ENCODE measurements around the gene AHNAK. TPM values are rescaled to one million over a fixed set of nuclear protein-coding genes. Genes with fewer than 3 reads are reported as not detected.

Gene AHNAK
- total RNA-seq, 4 donors from 2014 or later = 1,348 to 2,181 (median 1,745) TPM

GRCh38 chr11:62575156-62575555, 28.6 kb upstream of the AHNAK start:
- Histone ChIP-seq H3K36me3 (peaks cover 0 to 71% of the 10 kb centered on the region in 2 donors), H3K9me3 (no peaks in the 10 kb centered on the region), H3K27me3 (no peaks in the 10 kb centered on the region), H3K27ac (peak overlapping the region in 3 of 4 donors; percentile 92 to 94 (median 93)), H3K4me3 (peak overlapping the region; percentile 55 to 65), H3K4me1 (peaks cover 0 to 57% (median 21%) of the 10 kb centered on the region in 3 donors)
- ATAC-seq = no peak
- TF ChIP-seq CTCF (IDR thresholded peaks at IDR 0.05) (no peak), POLR2AphosphoS5 (IDR thresholded peaks at IDR 0.05) (no peak), EP300 (IDR thresholded peaks at IDR 0.05) (no peak), POLR2A (IDR thresholded peaks at IDR 0.05) (no peak)
- 53 to 88% methylated on average over 6 to 8 of the region's 17 CpGs for WGBS, 2 donors (ENCODE audit: low coverage in 1 of 2)

- Histone ChIP-seq H3K36me3 (peaks cover 0 to 71% of the 10 kb centered on the region in 2 donors), H3K9me3 (no peaks in the 10 kb centered on the region), H3K4me3 (peak overlapping the region; percentile 55 to 65), H3K4me1 (peaks cover 0 to 64% (median 21%) of the 10 kb centered on the region in 3 donors), H3K27me3 (no peaks in the 10 kb centered on the region), H3K27ac (peak overlapping the region; percentile 78 to 94 (median 92))
- peak; percentile 32 for ATAC-seq
- TF ChIP-seq POLR2AphosphoS5 (IDR thresholded peaks at IDR 0.05) (no peak), EP300 (IDR thresholded peaks at IDR 0.05) (no peak), POLR2A (IDR thresholded peaks at IDR 0.05) (no peak), CTCF (IDR thresholded peaks at IDR 0.05) (no peak)
- WGBS, 2 donors (ENCODE audit: low coverage in 1 of 2) = 0% methylated on average over 1 to 3 of the region's 33 CpGs
Observed at GRCh38 chr11:62574363-62575071, 27.9 kb upstream of the AHNAK start.

GRCh38 chr11:62573592-62574362, 27.2 kb upstream of the AHNAK start, which contains the start of gene EEF1G:
Gene EEF1G, minus strand, starts transcription at chr11:62573891. Its CDS starts 49 bp downstream, at chr11:62573842.
- Histone ChIP-seq H3K4me3 (peak within 1 kb of the TSS; percentile 65 to 78), H3K4me1 (peaks cover 0 to 70% (median 21%) of the 10 kb centered on the region in 3 donors), H3K27me3 (no peaks in the 10 kb centered on the region), H3K36me3 (peaks cover 0 to 71% of the 10 kb centered on the region in 2 donors), H3K9me3 (no peaks in the 10 kb centered on the region), H3K27ac (peak within 1 kb of the TSS; percentile 78 to 94 (median 92))
- peak; percentile 98 for ATAC-seq
- TF ChIP-seq POLR2A (IDR thresholded peaks at IDR 0.05) = peak; percentile 58 to 77
- TF ChIP-seq POLR2AphosphoS5 (IDR thresholded peaks at IDR 0.05) = peak; percentile 64
- TF ChIP-seq CTCF (IDR thresholded peaks at IDR 0.05) = peak in 1 of 4 experiments; percentile 8
- TF ChIP-seq EP300 (IDR thresholded peaks at IDR 0.05) = no peak
- WGBS, 2 donors (ENCODE audit: low coverage in 1 of 2) = 1% methylated on average over 16 to 24 of the region's 46 CpGs

GRCh38 chr11:62573006-62573591, 26.5 kb upstream of the AHNAK start:
- no peak for ATAC-seq
- peaks cover 0 to 70% (median 21%) of the 10 kb centered on the region in 3 donors for H3K4me1 ChIP-seq
- H3K36me3 ChIP-seq = peaks cover 0 to 71% of the 10 kb centered on the region in 2 donors
- TF ChIP-seq EP300 (IDR thresholded peaks at IDR 0.05) = no peak
- no peak for TF ChIP-seq POLR2A (IDR thresholded peaks at IDR 0.05)
- TF ChIP-seq CTCF (IDR thresholded peaks at IDR 0.05) = no peak
- no peak for TF ChIP-seq POLR2AphosphoS5 (IDR thresholded peaks at IDR 0.05)
- 1% methylated on average over 24 to 33 of the region's 33 CpGs for WGBS, 2 donors (ENCODE audit: low coverage in 1 of 2)
- H3K4me3 ChIP-seq = peak overlapping the region; percentile 65 to 78
- peak overlapping the region; percentile 66 to 94 (median 90) for H3K27ac ChIP-seq
- no peaks in the 10 kb centered on the region for H3K9me3 ChIP-seq
- H3K27me3 ChIP-seq = no peaks in the 10 kb centered on the region

Data from gastroesophageal sphincter (tissue), 4 donors.